H1 (cell line): ENCODE results near the gene YIPF3.

Experiments
- ATF2 ChIP-seq: IDR thresholded peaks from 2 replicates; pipeline ENCODE4 v1.6.1; 2012; ENCODE audit warnings: low read length, inconsistent platforms
- CREB1 ChIP-seq: IDR thresholded peaks from 2 replicates; pipeline ENCODE4 v1.6.1; 2012; ENCODE audit warnings: inconsistent platforms
- EP300 ChIP-seq, 2 experiments: IDR thresholded peaks; 1 replicate in 1 of 2; 2 replicates in 1 of 2; pipeline ENCODE4 v1.6.1; 2011 to 2012; ENCODE audit warnings: low read depth in 2 of 2, low read length in 2 of 2, mild to moderate bottlenecking in 2 of 2, borderline replicate concordance in 1 of 2, inconsistent platforms in 1 of 2, moderate library complexity in 1 of 2
- JUN ChIP-seq: IDR thresholded peaks from 2 replicates; pipeline ENCODE4 v1.6.1; 2011; ENCODE audit warnings: low read depth, mild to moderate bottlenecking, improper control_type of control experiment, low read length
- MAFK ChIP-seq: IDR thresholded peaks from 2 replicates; pipeline ENCODE4 v1.6.1; 2012; ENCODE audit warnings: low read depth, mild to moderate bottlenecking, improper control_type of control experiment, low read length
- PHF8 ChIP-seq: fragments of 200-600 bp; sonication (generic); conservative IDR thresholded peaks from 2 replicates; pipeline ENCODE4 v1.7.1; 2012; ENCODE audit warnings: low read depth, mild to moderate bottlenecking, inconsistent platforms, low read length, moderate library complexity
- POLR2A ChIP-seq, 2 experiments: IDR thresholded peaks; 1 replicate in 1 of 2; 2 replicates in 1 of 2; pipeline ENCODE4 v1.6.1; 2011; ENCODE audit warnings: low read depth in 2 of 2, low read length in 2 of 2, mild to moderate bottlenecking in 2 of 2; ENCODE audit errors: control extremely low read depth in 1 of 2
- RAD21 ChIP-seq, 2 experiments: IDR thresholded peaks in 1 of 2; conservative IDR thresholded peaks in 1 of 2; 2 replicates each; pipeline ENCODE4 v1.6.1; 2011; ENCODE audit warnings: low read depth in 2 of 2, low read length in 2 of 2, improper control_type of control experiment in 1 of 2, inconsistent platforms in 1 of 2, mild to moderate bottlenecking in 1 of 2, moderate library complexity in 1 of 2
- SP1 ChIP-seq: IDR thresholded peaks from 2 replicates; pipeline ENCODE4 v1.6.1; 2011; ENCODE audit warnings: low read depth, low read length
- SRF ChIP-seq: IDR thresholded peaks from 2 replicates; pipeline ENCODE4 v1.6.1; 2011; ENCODE audit warnings: mild to moderate bottlenecking, low read depth, low read length, moderate library complexity
- TAF1 ChIP-seq: IDR thresholded peaks from 2 replicates; pipeline ENCODE4 v1.6.1; 2011; ENCODE audit warnings: mild to moderate bottlenecking, low read depth, low read length
- YY1 ChIP-seq: IDR thresholded peaks from 2 replicates; pipeline ENCODE4 v1.6.1; 2011; ENCODE audit warnings: low read depth, mild to moderate bottlenecking, low read length
- TF ChIP-seq, protein P1 (sequence below), 3 experiments: IDR thresholded peaks; 1 replicate in 2 of 3; 2 replicates in 1 of 3; pipeline versions ENCODE4 v1.5.1 to v1.6.1; 2011; ENCODE audit warnings: low read length in 3 of 3, mild to moderate bottlenecking in 3 of 3, inconsistent platforms in 2 of 3, low read depth in 1 of 3, moderate library complexity in 1 of 3; ENCODE audit not compliant: insufficient read depth in 1 of 3; ENCODE audit errors: control extremely low read depth in 1 of 3
- TF ChIP-seq, protein P2 (sequence below): IDR thresholded peaks from 2 replicates; pipeline ENCODE4 v1.6.1; 2011; ENCODE audit warnings: low read depth, mild to moderate bottlenecking, low read length; ENCODE audit not compliant: insufficient read depth

DNA sequence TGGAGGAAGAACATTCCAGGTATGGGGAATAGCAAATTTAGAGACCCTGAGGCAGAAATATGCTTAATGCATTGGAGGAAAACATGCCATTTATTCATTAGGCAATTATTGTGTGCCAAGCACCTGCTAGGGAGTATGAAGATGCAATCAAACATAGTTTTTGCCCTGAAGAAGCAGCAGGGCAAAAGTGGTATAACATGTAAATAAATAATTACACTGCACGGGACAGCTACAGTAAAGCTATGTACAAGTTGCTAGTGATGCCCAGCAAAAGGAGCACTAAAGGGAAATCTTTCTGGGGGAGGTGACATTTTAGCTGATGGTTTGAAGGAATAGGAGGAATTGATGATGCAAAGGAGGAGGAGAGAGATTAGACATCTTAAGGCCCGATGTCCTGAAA lies 40.0 kb downstream of the YIPF3 start:
- TF ChIP-seq, protein P1, sequence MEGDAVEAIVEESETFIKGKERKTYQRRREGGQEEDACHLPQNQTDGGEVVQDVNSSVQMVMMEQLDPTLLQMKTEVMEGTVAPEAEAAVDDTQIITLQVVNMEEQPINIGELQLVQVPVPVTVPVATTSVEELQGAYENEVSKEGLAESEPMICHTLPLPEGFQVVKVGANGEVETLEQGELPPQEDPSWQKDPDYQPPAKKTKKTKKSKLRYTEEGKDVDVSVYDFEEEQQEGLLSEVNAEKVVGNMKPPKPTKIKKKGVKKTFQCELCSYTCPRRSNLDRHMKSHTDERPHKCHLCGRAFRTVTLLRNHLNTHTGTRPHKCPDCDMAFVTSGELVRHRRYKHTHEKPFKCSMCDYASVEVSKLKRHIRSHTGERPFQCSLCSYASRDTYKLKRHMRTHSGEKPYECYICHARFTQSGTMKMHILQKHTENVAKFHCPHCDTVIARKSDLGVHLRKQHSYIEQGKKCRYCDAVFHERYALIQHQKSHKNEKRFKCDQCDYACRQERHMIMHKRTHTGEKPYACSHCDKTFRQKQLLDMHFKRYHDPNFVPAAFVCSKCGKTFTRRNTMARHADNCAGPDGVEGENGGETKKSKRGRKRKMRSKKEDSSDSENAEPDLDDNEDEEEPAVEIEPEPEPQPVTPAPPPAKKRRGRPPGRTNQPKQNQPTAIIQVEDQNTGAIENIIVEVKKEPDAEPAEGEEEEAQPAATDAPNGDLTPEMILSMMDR (IDR thresholded peaks at IDR 0.05; ENCODE audit: control extremely low read depth in 1 of 3, insufficient read depth in 1 of 3, low read depth in 1 of 3, low read length in 3 of 3) = no peak
- TF ChIP-seq MAFK (no peak), SP1 (no peak), RAD21 (IDR thresholded peaks at IDR 0.05 in 1 of 2, conservative IDR thresholded peaks at IDR 0.05 in 1 of 2; ENCODE audit: low read depth in 2 of 2, low read length in 2 of 2) (no peak), TAF1 (no peak), CREB1 (no peak), EP300 (IDR thresholded peaks at IDR 0.05; ENCODE audit: borderline replicate concordance in 1 of 2, low read depth in 2 of 2, low read length in 2 of 2) (no peak), POLR2A (IDR thresholded peaks at IDR 0.05; ENCODE audit: control extremely low read depth in 1 of 2, low read depth in 2 of 2, low read length in 2 of 2) (no peak), SRF (no peak), PHF8 (no peak), YY1 (no peak), ATF2 (no peak), JUN (no peak)
- TF ChIP-seq, protein P2, sequence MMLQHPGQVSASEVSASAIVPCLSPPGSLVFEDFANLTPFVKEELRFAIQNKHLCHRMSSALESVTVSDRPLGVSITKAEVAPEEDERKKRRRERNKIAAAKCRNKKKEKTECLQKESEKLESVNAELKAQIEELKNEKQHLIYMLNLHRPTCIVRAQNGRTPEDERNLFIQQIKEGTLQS = no peak
